H9 (cell line): ENCODE data around the gene SLC35A2. TPM values are rescaled to one million over a fixed set of nuclear protein-coding genes. Genes with fewer than 3 reads are reported as not detected.

Experiments used
- DNase-seq: peaks from one replicate; pipeline ENCODE4 v3.0.0-alpha.2; 2017
- H2AFZ ChIP-seq: one replicate; pipeline ENCODE4 v1.6.1; 2013; ENCODE audit warnings: mild to moderate bottlenecking, low read length, control low read depth, moderate library complexity
- H2AK5ac ChIP-seq: 2 replicates; pipeline ENCODE4 v1.6.1; 2013; ENCODE audit warnings: low read length, control low read depth, mixed read lengths; ENCODE audit not compliant: insufficient read length
- H2BK120ac ChIP-seq: one replicate; pipeline ENCODE4 v1.6.1; 2013; ENCODE audit warnings: low read depth, mild to moderate bottlenecking, low read length, control low read depth, inconsistent platforms; ENCODE audit not compliant: poor library complexity, severe bottlenecking
- H2BK12ac ChIP-seq: 2 replicates; pipeline ENCODE4 v1.6.1; 2013; ENCODE audit warnings: low read length, control low read depth, mixed read lengths, low read depth; ENCODE audit not compliant: insufficient read length
- H2BK15ac ChIP-seq: 2 replicates; pipeline ENCODE4 v1.6.1; 2013; ENCODE audit warnings: low read depth, low read length, control low read depth
- H2BK20ac ChIP-seq: one replicate; pipeline ENCODE4 v1.6.1; 2013; ENCODE audit warnings: low read depth, mild to moderate bottlenecking, low read length, control low read depth, inconsistent platforms; ENCODE audit not compliant: poor library complexity, severe bottlenecking
- H2BK5ac ChIP-seq: 2 replicates; pipeline ENCODE4 v1.6.1; 2013; ENCODE audit warnings: low read length, control low read depth, mixed read lengths; ENCODE audit not compliant: insufficient read length
- H3K14ac ChIP-seq: 2 replicates; pipeline ENCODE4 v1.6.1; 2013; ENCODE audit warnings: low read length, control low read depth; ENCODE audit not compliant: insufficient read depth
- H3K18ac ChIP-seq: 2 replicates; pipeline ENCODE4 v1.6.1; 2013; ENCODE audit warnings: low read depth, mild to moderate bottlenecking, mixed read lengths, low read length, control low read depth; ENCODE audit not compliant: insufficient read length
- H3K23ac ChIP-seq: 2 replicates; pipeline ENCODE4 v1.6.1; 2013; ENCODE audit warnings: low read length, control low read depth, mixed read lengths, low read depth; ENCODE audit not compliant: insufficient read length
- H3K23me2 ChIP-seq: 2 replicates; pipeline ENCODE4 v1.6.1; 2013; ENCODE audit warnings: low read depth, mild to moderate bottlenecking, mixed read lengths, low read length, control low read depth; ENCODE audit not compliant: insufficient read length, poor library complexity, severe bottlenecking
- H3K27ac ChIP-seq: 2 replicates; pipeline ENCODE4 v1.5.1; 2013; ENCODE audit warnings: low read length, control low read depth, mixed read lengths, low read depth; ENCODE audit not compliant: insufficient read length
- H3K27me3 ChIP-seq: 2 replicates; pipeline ENCODE4 v1.6.1; 2013; ENCODE audit warnings: low read length, control low read depth, inconsistent platforms; ENCODE audit not compliant: insufficient read depth
- H3K4ac ChIP-seq: 2 replicates; pipeline ENCODE4 v1.6.1; 2013; ENCODE audit warnings: low read depth, mild to moderate bottlenecking, control low read depth, inconsistent platforms, low read length, moderate library complexity
- H3K4me1 ChIP-seq: 2 replicates; pipeline ENCODE4 v1.6.1; 2013; ENCODE audit warnings: low read length, control low read depth, inconsistent platforms; ENCODE audit not compliant: insufficient read depth
- H3K4me2 ChIP-seq: 2 replicates; pipeline ENCODE4 v1.6.1; 2013; ENCODE audit warnings: low read length, control low read depth, mixed read lengths; ENCODE audit not compliant: insufficient read length, insufficient read depth
- H3K56ac ChIP-seq: 2 replicates; pipeline ENCODE4 v1.6.1; 2013; ENCODE audit warnings: low read depth, mild to moderate bottlenecking, mixed read lengths, low read length, control low read depth; ENCODE audit not compliant: insufficient read length
- H3K79me1 ChIP-seq: 2 replicates; pipeline ENCODE4 v1.6.1; 2013; ENCODE audit warnings: low read depth, mild to moderate bottlenecking, moderate library complexity, low read length, control low read depth, inconsistent platforms; ENCODE audit not compliant: insufficient read depth, poor library complexity, severe bottlenecking
- H3K79me2 ChIP-seq: 2 replicates; pipeline ENCODE4 v1.6.1; 2013; ENCODE audit warnings: low read length, control low read depth, inconsistent platforms; ENCODE audit not compliant: insufficient read depth
- H3K9ac ChIP-seq: 2 replicates; pipeline ENCODE4 v1.6.1; 2013; ENCODE audit warnings: low read length, control low read depth, mixed read lengths; ENCODE audit not compliant: insufficient read length; ENCODE audit errors: extremely low read depth
- H3K9me3 ChIP-seq: one replicate; pipeline ENCODE4 v1.6.1; 2013; ENCODE audit warnings: low read depth, low read length, inconsistent platforms; ENCODE audit not compliant: control insufficient read depth
- H3T11ph ChIP-seq: one replicate; pipeline ENCODE4 v1.6.1; 2013; ENCODE audit warnings: mild to moderate bottlenecking, low read length, control low read depth, inconsistent platforms
- H4K20me1 ChIP-seq: one replicate; pipeline ENCODE4 v1.6.1; 2013; ENCODE audit not compliant: control insufficient read depth, insufficient read length, insufficient read depth
- H4K5ac ChIP-seq: 2 replicates; pipeline ENCODE4 v1.6.1; 2013; ENCODE audit warnings: low read depth, mild to moderate bottlenecking, mixed read lengths, low read length, control low read depth; ENCODE audit not compliant: insufficient read length
- H4K8ac ChIP-seq: replicated peaks from 2 replicates; pipeline ENCODE4 v1.6.1; 2013; ENCODE audit warnings: low read length, control low read depth, mixed read lengths, low read depth; ENCODE audit not compliant: insufficient read length
- H4K91ac ChIP-seq: 2 replicates; pipeline ENCODE4 v1.6.1; 2013; ENCODE audit warnings: low read depth, mild to moderate bottlenecking, moderate library complexity, mixed read lengths, low read length, control low read depth; ENCODE audit not compliant: insufficient read length
- H3K27ac Mint-ChIP-seq, 3 experiments: 2 replicates in 2 of 3; 3 replicates in 1 of 3; pipeline ENCODE4 v1.8.0; 2020 to 2021; ENCODE audit warnings: mixed read lengths in 3 of 3, mild to moderate bottlenecking in 1 of 3, moderate library complexity in 1 of 3
- H3K27me3 Mint-ChIP-seq: 2 replicates; pipeline ENCODE4 v1.8.0; 2021; ENCODE audit warnings: low read depth, mild to moderate bottlenecking, moderate library complexity, mixed read lengths
- H3K36me3 Mint-ChIP-seq, 3 experiments: 2 replicates in 2 of 3; 3 replicates in 1 of 3; pipeline ENCODE4 v1.8.0; 2020 to 2021; ENCODE audit warnings: low read depth in 3 of 3, mixed read lengths in 3 of 3; ENCODE audit not compliant: insufficient read depth in 1 of 3
- H3K4me1 Mint-ChIP-seq, 2 experiments: 2 replicates each; pipeline ENCODE4 v1.8.0; 2020; ENCODE audit warnings: mixed read lengths in 2 of 2
- H3K4me3 Mint-ChIP-seq, 2 experiments: 2 replicates in 1 of 2; 3 replicates in 1 of 2; pipeline ENCODE4 v1.8.0; 2020 to 2021; ENCODE audit warnings: mild to moderate bottlenecking in 2 of 2, mixed read lengths in 2 of 2, moderate library complexity in 1 of 2
- H3K9me3 Mint-ChIP-seq, 2 experiments: 2 replicates in 1 of 2; 3 replicates in 1 of 2; pipeline ENCODE4 v1.8.0; 2020; ENCODE audit warnings: mild to moderate bottlenecking in 2 of 2, mixed read lengths in 2 of 2, moderate library complexity in 1 of 2
- WGBS: extraction: QIAGEN DNeasy Blood & Tissue Kit; methylation state at CpG from one replicate; pipeline ENCODE4 v1.1.7; 2013; ENCODE audit warnings: missing lambda C conversion rate, low lambda C conversion rate, mixed read lengths; ENCODE audit not compliant: insufficient read length; ENCODE audit errors: extremely low coverage; 5-methylcytosine and 5-hydroxymethylcytosine counted together
- total RNA-seq: library from RNA; stranded (reverse); gene quantifications from 2 replicates; pipeline ENCODE4 v1.2.1, GENCODE V29; 2021
- TF ChIP-seq, protein P1 (sequence below): fragments of 200-600 bp; sonication (generic); conservative IDR thresholded peaks from 3 replicates; pipeline ENCODE4 v1.8.0; 2021; ENCODE audit warnings: antibody characterized with exemption, mild to moderate bottlenecking

Gene SLC35A2
- total RNA-seq, 1 experiment from 2014 or later: 32.9 TPM

DNA sequence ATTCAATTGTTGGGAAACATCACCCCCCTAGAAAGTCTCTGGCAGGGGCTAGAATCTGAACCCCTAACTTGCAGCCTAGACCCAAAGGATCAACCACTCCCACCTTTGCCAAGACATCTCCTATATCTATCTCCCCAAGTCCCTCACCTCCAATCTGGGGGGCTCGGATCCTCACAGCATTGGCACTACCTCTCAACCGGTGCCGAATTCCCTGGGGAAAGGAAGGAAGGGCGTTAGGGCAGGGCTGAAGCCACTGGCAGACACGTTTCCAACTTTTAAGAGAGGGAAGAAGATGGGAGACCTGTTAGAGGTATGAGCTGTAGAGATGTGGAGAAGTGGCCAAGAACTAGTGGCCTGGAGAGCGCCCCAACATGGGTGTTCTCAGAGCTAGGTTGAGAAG lies 16.6 kb downstream of the SLC35A2 start:
- Histone ChIP-seq H3K4me2 (no peak overlapping the region), H3K27ac (no peak overlapping the region), H3K23me2 (peaks cover 10% of the 10 kb centered on the region), H3K9ac (no peak overlapping the region), H2AFZ (no peak overlapping the region), H2BK12ac (no peak overlapping the region), H3K4me1 (no peaks in the 10 kb centered on the region), H3K56ac (no peak overlapping the region), H3K79me1 (peaks cover 3% of the 10 kb centered on the region), H2BK120ac (no peak overlapping the region), H3K23ac (no peak overlapping the region), H3K9me3 (no peaks in the 10 kb centered on the region), H3K4ac (no peak overlapping the region), H3K79me2 (no peaks in the 10 kb centered on the region; the same call in 1 of the 2 replicates), H2BK20ac (no peak overlapping the region), H4K91ac (no peak overlapping the region), H3K14ac (no peak overlapping the region), H3K18ac (no peak overlapping the region), H4K8ac (no peak overlapping the region), H4K5ac (no peak overlapping the region), H4K20me1 (no peaks in the 10 kb centered on the region), H2BK5ac (no peak overlapping the region), H2BK15ac (no peak overlapping the region), H2AK5ac (no peak overlapping the region), H3K27me3 (no peaks in the 10 kb centered on the region), H3T11ph (no peak overlapping the region)
- peaks cover 26 to 37% (median 27%) of the 10 kb centered on the region in 3 experiments for H3K36me3 Mint-ChIP-seq
- TF ChIP-seq, protein P1, sequence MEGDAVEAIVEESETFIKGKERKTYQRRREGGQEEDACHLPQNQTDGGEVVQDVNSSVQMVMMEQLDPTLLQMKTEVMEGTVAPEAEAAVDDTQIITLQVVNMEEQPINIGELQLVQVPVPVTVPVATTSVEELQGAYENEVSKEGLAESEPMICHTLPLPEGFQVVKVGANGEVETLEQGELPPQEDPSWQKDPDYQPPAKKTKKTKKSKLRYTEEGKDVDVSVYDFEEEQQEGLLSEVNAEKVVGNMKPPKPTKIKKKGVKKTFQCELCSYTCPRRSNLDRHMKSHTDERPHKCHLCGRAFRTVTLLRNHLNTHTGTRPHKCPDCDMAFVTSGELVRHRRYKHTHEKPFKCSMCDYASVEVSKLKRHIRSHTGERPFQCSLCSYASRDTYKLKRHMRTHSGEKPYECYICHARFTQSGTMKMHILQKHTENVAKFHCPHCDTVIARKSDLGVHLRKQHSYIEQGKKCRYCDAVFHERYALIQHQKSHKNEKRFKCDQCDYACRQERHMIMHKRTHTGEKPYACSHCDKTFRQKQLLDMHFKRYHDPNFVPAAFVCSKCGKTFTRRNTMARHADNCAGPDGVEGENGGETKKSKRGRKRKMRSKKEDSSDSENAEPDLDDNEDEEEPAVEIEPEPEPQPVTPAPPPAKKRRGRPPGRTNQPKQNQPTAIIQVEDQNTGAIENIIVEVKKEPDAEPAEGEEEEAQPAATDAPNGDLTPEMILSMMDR: no peak
- peaks cover 9 to 15% of the 10 kb centered on the region in 2 experiments for H3K4me1 Mint-ChIP-seq
- H3K27ac Mint-ChIP-seq: no peak overlapping the region
- peaks cover 8% of the 10 kb centered on the region for H3K27me3 Mint-ChIP-seq
- H3K4me3 Mint-ChIP-seq: peak overlapping the region in 1 of 2 experiments; percentile 46; a peak in 1 of 5 replicates
- H3K9me3 Mint-ChIP-seq: peaks cover 74 to 83% of the 10 kb centered on the region in 2 experiments
- DNase-seq: no peak
- WGBS: no CpG with 5 or more reads among the region's 6 CpGs
